ENCODE results near the gene NCOA3. TPM values are rescaled to one million over a fixed set of nuclear protein-coding genes. Genes with fewer than 3 reads are reported as not detected.

NCOA3 gene
- total RNA-seq, 4 donors from 2014 or later: 41.6 to 74.7 (median 55.8) TPM

DNA sequence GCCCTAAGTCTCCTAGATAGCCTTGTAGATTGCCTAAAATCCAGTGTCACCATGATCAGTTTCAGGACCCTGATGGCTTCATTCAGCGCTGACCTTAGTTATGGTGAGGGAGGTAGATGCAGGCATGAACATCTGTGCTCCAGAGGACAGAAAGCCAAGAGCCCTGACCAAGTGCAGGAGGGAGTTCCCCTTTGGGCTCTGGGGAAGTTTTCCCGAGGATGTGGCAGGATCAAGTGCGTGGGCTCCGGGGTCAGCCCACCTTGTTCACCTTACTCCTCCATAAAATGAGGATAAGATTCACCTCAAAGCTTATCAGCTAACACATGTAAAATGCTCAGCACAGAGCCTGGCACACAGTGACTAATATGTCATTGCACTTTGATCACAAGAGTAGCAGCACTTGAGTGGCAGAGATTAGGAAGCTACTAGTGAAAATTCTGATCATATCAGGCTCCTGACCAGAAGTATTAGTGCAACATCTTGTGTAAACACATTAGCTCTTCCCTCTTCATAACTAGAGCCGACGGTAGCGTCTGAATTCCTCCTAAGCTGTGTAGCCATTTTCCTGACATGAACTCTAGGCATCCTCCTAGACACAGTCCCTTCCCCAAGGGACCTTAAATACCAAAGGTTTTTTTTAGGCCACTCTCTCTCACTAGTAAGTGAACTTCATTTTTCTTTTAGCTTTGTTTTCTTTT lies 158.4 kb downstream of the NCOA3 start:
- TF ChIP-seq, protein P1, sequence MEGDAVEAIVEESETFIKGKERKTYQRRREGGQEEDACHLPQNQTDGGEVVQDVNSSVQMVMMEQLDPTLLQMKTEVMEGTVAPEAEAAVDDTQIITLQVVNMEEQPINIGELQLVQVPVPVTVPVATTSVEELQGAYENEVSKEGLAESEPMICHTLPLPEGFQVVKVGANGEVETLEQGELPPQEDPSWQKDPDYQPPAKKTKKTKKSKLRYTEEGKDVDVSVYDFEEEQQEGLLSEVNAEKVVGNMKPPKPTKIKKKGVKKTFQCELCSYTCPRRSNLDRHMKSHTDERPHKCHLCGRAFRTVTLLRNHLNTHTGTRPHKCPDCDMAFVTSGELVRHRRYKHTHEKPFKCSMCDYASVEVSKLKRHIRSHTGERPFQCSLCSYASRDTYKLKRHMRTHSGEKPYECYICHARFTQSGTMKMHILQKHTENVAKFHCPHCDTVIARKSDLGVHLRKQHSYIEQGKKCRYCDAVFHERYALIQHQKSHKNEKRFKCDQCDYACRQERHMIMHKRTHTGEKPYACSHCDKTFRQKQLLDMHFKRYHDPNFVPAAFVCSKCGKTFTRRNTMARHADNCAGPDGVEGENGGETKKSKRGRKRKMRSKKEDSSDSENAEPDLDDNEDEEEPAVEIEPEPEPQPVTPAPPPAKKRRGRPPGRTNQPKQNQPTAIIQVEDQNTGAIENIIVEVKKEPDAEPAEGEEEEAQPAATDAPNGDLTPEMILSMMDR (IDR thresholded peaks at IDR 0.05; ENCODE audit: low read depth): no peak

DNA sequence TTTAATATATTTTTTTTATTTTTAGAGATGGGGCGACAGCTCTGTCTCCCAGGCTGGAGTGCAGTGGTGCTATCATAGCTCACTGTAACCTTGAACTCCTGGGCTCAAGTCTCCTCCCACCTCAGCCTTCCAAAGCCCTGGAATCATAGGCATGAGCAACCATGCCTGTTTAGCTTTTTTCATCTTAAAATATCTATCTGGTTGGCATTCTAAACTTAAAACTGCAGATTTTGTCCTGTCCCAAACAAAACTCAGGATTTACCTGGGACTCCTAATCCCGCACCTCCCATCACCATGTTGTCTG lies 158.9 kb downstream of the NCOA3 start:
- TF ChIP-seq, protein P1 (IDR thresholded peaks at IDR 0.05; ENCODE audit: low read depth): no peak

DNA sequence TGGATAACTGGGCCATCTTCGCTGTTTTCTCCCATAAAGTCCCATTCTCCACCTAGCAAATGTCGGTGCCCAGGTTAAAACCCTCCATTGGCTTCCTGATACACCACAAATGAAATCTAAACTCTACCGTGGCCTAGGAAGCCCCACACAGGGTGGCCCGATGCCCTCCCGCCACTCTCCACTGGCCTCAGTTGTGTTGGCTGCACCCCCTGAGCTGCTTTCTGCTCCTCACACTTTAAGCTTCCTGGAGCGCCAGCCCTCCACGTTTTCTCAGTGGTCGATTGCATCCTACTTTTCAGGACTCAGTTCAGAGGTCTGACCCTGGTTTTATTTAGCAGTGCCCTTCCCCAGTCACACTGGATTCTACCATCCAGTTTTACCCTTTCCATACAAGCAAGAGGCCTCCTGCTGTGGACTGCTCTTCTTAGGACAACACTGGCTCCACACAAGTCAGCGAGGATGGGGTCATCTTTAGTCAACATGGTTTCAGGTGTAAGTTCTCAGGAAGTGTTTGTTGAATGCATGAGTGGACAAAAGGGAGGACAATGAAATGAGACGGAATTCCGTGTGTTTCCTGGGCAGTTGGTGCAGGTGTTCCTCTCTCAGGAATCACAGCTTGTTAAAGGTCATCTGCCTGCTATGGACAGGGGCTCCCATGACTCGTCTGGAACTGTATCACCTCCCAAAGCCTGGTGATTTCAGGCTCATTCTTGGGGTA lies 159.5 kb downstream of the NCOA3 start:
- TF ChIP-seq, protein P1 (IDR thresholded peaks at IDR 0.05; ENCODE audit: low read depth): no peak

DNA sequence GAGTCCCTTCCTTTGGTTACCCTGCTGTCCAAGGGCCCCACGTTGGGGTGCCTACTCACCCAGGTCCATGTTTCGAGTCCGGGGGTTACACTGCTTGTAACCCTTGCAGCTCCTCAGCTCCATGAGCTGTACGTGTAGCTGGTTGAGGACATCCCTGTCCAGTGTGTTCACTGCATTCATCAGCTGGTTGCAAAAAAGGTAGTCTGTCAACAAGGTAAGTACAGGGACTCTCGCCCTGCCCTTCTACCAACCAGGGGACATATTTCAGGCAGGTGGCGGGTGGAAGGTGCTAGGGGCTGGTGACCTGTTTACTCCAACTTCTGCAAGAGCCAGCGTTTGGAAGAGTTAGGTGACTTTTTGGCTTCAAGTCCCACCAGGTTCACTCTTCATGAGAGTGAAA lies 160.0 kb downstream of the NCOA3 start:
- TF ChIP-seq, protein P1 (IDR thresholded peaks at IDR 0.05; ENCODE audit: low read depth): no peak

DNA sequence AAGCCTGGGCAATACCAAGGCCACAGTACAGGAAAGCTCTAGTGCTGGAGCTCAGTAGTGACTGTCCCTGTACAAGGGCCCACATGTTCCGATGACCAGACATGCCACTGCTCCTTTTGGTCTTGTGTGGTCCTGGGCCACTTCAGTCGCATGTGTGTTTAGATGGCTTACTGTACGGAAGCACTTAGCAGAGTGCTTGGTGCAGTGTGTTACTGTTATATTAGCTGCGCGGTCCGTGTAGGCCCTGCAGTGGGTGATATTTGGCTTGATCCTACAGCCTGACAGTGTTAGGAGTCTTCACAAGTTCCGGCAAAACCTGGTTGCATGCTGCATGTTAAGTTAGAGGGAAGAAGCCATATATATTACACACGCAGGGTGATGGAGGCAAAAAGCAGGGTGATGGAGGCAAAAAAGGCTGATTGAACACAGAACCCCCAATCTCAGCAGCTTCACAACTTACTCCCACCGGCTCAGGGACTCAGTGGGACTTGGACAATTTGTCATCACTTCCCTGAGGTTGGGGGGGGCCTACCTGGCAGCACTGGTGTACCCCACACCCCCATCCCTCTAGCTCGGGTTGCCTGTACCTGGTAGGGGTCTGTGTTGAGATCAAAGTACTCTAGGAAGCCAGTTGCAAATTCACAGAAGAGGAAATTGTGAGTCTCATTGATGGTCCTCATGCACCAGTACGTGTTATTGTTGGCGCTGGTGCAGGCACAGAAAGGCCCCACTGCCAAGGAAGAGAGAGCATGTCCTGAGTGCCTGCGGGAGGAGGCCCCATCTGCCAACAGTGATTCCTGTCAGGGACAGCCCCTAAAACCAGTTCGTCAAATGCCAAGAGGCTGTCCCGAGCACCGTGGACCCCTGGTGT lies 161.0 kb downstream of the NCOA3 start:
- TF ChIP-seq, protein P1 (IDR thresholded peaks at IDR 0.05; ENCODE audit: low read depth): no peak

DNA sequence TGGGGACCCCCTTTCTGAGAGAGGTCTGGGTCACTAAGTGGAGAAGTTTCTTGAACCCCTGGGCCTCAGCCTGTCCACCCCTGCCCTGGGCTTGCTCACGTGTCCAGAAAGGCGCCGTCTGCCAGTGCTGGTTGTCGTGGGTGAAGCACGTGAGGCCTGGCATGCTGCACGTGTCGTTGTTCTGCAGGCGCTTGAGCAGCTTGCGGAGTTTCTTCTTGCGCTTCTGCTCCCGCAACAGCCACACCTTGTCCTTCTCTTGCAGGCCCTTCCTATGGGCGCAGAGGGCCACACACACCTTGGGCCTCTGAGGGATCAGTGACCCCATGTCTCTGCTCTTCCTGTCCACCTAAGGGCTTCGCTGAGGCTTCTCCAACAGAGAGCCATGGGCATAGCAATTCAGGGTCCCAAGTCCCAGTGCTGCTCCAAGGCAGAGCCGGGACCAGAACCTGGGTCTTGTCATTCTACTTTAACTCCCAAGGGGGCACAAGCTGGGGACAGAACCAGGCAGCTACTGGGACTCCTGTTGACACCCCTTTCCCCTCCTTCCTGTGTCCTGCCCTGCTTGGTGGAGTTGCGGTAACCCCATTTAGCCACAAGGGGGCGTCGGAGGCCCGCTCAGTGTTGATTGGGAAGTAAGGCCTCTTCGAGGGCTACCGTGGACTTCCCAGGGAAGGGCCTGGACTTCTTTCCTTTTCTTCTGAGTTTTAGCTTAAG lies 161.8 kb downstream of the NCOA3 start:
- TF ChIP-seq, protein P1 (IDR thresholded peaks at IDR 0.05; ENCODE audit: low read depth): no peak
